ENCODE measurements around the gene PCBP1.

DNA sequence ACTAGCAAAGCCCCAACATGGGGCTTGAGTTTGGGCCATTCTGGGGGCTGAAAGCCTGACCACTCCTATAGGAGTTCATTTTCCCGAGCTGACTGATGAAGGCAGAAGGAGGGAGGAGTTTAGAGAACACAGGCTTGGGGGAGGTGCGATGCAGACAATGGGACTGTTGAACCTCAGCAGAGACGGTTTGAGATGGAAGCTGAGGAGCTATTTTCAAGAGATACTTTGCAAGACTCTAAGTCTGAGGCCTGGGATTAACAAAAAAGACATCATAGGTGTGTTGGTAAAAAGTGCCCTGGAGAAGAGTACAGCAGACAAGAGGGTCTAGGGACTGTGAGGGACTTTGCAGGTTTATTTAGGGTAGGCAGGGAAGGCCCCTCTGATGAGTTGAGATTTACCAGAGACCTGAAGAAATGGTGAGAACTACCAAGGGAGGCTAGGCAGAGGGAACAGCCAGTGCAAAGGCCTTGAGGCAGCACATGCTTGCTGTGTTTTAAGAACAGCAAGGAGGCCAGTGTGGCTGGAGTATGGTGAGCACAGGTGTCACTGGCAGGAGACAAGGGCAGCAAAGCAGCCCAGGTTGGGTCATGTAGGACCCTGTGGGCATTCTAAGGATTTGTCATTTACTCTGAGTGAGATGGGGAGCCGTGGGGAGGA is 31.6 kb downstream of the PCBP1 start:
- TF ChIP-seq, protein P1, sequence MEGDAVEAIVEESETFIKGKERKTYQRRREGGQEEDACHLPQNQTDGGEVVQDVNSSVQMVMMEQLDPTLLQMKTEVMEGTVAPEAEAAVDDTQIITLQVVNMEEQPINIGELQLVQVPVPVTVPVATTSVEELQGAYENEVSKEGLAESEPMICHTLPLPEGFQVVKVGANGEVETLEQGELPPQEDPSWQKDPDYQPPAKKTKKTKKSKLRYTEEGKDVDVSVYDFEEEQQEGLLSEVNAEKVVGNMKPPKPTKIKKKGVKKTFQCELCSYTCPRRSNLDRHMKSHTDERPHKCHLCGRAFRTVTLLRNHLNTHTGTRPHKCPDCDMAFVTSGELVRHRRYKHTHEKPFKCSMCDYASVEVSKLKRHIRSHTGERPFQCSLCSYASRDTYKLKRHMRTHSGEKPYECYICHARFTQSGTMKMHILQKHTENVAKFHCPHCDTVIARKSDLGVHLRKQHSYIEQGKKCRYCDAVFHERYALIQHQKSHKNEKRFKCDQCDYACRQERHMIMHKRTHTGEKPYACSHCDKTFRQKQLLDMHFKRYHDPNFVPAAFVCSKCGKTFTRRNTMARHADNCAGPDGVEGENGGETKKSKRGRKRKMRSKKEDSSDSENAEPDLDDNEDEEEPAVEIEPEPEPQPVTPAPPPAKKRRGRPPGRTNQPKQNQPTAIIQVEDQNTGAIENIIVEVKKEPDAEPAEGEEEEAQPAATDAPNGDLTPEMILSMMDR (IDR thresholded peaks at IDR 0.05; ENCODE audit: low read depth, low read length) = no peak
- TF ChIP-seq POLR2A (IDR thresholded peaks at IDR 0.05; ENCODE audit: extremely low read depth, insufficient read length) = peak; percentile 27
- TF ChIP-seq, protein P2, sequence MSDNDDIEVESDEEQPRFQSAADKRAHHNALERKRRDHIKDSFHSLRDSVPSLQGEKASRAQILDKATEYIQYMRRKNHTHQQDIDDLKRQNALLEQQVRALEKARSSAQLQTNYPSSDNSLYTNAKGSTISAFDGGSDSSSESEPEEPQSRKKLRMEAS (IDR thresholded peaks at IDR 0.05; ENCODE audit: low read depth, low read length) = no peak
- 0 out of 2 replicates have a peak, but pooled peaks have one; percentile 9 for TF ChIP-seq MYC (IDR thresholded peaks at IDR 0.05; ENCODE audit: low read depth, low read length)

Measured in NB4 (cell line).